OCI-LY1 (cell line): ENCODE measurements around the gene MKNK1.

ENCODE experiments used
- EZH2 ChIP-seq: fragments of 200-600 bp; sonication (generic), shearing (Covaris generic); IDR thresholded peaks from 2 replicates; pipeline ENCODE4 v1.8.0; 2017; ENCODE audit warnings: borderline replicate concordance, mixed run types, mild to moderate bottlenecking, antibody characterized with exemption, low read length, moderate library complexity, mixed read lengths
- TF ChIP-seq, protein P1 (sequence below): fragments of 200-600 bp; sonication (generic), shearing (Covaris generic); IDR thresholded peaks from 2 replicates; pipeline ENCODE4 v1.5.1; 2017; ENCODE audit warnings: mild to moderate bottlenecking, antibody characterized with exemption, low read length, moderate library complexity, mixed read lengths

DNA sequence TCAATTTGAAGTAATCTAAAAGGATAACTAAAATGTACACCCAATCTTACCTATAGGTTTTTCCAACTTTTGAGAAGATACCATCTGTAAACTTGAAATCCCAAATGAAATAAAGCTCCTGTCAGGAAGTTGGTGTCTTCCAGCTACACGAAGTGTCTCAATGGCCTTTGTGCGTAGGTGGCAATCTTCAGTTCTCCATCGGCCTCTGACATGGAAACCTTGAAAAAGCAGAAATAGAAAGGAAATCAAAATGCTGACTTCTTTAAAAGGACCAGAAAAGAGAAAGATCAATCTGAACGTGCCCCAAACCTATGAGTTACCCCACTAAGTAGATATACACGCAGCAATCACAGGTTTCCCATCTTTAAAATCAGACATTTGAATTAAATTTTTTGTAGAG, 10.0 kb downstream of the MKNK1 start:
- TF ChIP-seq, protein P1, sequence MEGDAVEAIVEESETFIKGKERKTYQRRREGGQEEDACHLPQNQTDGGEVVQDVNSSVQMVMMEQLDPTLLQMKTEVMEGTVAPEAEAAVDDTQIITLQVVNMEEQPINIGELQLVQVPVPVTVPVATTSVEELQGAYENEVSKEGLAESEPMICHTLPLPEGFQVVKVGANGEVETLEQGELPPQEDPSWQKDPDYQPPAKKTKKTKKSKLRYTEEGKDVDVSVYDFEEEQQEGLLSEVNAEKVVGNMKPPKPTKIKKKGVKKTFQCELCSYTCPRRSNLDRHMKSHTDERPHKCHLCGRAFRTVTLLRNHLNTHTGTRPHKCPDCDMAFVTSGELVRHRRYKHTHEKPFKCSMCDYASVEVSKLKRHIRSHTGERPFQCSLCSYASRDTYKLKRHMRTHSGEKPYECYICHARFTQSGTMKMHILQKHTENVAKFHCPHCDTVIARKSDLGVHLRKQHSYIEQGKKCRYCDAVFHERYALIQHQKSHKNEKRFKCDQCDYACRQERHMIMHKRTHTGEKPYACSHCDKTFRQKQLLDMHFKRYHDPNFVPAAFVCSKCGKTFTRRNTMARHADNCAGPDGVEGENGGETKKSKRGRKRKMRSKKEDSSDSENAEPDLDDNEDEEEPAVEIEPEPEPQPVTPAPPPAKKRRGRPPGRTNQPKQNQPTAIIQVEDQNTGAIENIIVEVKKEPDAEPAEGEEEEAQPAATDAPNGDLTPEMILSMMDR, result no peak
- no peak for TF ChIP-seq EZH2
